Adrenal gland (tissue), 5 donors: ENCODE data around the gene PFKM.

Source experiments
- POLR2A ChIP-seq, 2 donors: fragments of 450-650 bp; IDR thresholded peaks; one replicate each; pipeline ENCODE4 v1.6.1; 2017; ENCODE audit warnings: antibody characterized with exemption in 2 of 2, mild to moderate bottlenecking in 2 of 2, moderate library complexity in 1 of 2
- TF ChIP-seq, protein P1 (sequence below), 6 experiments: fragments of 450-650 bp in 4 of 6; fragments of 200-600 bp in 2 of 6; sonication (generic) in 1 of 6; IDR thresholded peaks; 1 replicate in 5 of 6; 2 replicates in 1 of 6; pipeline versions ENCODE4 v1.5.1 to v1.8.0; 2016 to 2021; ENCODE audit warnings: antibody characterized with exemption in 6 of 6, mild to moderate bottlenecking in 2 of 6, moderate library complexity in 1 of 6
- donor health status: DM: no; HTN: no; CAD: no.

DNA sequence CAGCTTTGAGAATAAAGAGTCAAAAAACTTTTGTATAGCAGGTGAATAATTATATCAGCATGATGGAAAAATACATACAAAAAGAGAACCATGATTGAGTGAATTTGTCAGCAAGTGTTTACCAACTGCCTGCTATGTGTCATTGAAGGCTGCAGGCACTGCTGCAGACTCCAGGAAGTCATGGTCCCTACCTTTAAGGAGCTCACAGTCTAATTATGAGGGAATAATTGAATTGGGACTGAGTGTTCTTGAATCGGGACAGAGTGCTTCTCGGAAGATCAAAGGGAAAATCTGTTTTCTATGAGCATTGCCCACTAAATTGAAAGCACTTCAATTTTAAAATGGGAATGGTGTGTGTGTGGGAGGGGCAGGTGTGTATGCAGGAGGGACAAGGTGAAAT lies 74.5 kb downstream of the PFKM start:
- TF ChIP-seq POLR2A (IDR thresholded peaks at IDR 0.05): no peak
- TF ChIP-seq, protein P1, sequence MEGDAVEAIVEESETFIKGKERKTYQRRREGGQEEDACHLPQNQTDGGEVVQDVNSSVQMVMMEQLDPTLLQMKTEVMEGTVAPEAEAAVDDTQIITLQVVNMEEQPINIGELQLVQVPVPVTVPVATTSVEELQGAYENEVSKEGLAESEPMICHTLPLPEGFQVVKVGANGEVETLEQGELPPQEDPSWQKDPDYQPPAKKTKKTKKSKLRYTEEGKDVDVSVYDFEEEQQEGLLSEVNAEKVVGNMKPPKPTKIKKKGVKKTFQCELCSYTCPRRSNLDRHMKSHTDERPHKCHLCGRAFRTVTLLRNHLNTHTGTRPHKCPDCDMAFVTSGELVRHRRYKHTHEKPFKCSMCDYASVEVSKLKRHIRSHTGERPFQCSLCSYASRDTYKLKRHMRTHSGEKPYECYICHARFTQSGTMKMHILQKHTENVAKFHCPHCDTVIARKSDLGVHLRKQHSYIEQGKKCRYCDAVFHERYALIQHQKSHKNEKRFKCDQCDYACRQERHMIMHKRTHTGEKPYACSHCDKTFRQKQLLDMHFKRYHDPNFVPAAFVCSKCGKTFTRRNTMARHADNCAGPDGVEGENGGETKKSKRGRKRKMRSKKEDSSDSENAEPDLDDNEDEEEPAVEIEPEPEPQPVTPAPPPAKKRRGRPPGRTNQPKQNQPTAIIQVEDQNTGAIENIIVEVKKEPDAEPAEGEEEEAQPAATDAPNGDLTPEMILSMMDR (IDR thresholded peaks at IDR 0.05): no peak
